CD4-positive, alpha-beta T cell treated with Interferon gamma for 1 hour (primary cell): ENCODE data around the gene CASTOR2.
"Not testable (repeated sequence)": the region's sequence is repeated elsewhere in the genome, so short reads cannot be mapped to it uniquely, and the experiment has no call there.

Experiments
- DNase-seq: peaks from one replicate; pipeline ENCODE4 v3.0.0-alpha.2; 2020

The CASTOR2 gene

GRCh38 chr7:74996361-74996760, 31.9 kb downstream of the CASTOR2 start:
- not testable (repeated sequence) for DNase-seq

GRCh38 chr7:74997811-74998210, 33.3 kb downstream of the CASTOR2 start:
- not testable (repeated sequence) for DNase-seq

- DNase-seq, result not testable (repeated sequence)
Observed at GRCh38 chr7:75001356-75001755, 36.9 kb downstream of the CASTOR2 start.

GRCh38 chr7:75010036-75010435, 45.5 kb downstream of the CASTOR2 start:
- DNase-seq, result no peak

- no peak for DNase-seq
Observed at GRCh38 chr7:75017832-75018231, 53.3 kb downstream of the CASTOR2 start.

GRCh38 chr7:75018570-75019364, 54.3 kb downstream of the CASTOR2 start:
- no peak for DNase-seq

GRCh38 chr7:75019800-75020199, 55.3 kb downstream of the CASTOR2 start:
- DNase-seq, result no peak

- no peak for DNase-seq
Observed at GRCh38 chr7:75024922-75025321, 60.4 kb downstream of the CASTOR2 start.

- no peak for DNase-seq
Observed at GRCh38 chr7:75028299-75028698, 63.8 kb downstream of the CASTOR2 start.

GRCh38 chr7:75033064-75033463, 68.6 kb downstream of the CASTOR2 start:
- no peak for DNase-seq

GRCh38 chr7:75033826-75034225, 69.3 kb downstream of the CASTOR2 start:
- no peak for DNase-seq

GRCh38 chr7:75038508-75038907, 74.0 kb downstream of the CASTOR2 start:
- DNase-seq, result no peak

GRCh38 chr7:75039166-75039565, 74.7 kb downstream of the CASTOR2 start:
- DNase-seq, result no peak

GRCh38 chr7:75039709-75040108, 75.2 kb downstream of the CASTOR2 start:
- no peak for DNase-seq

- DNase-seq, result no peak
Observed at GRCh38 chr7:75040512-75040911, 76.0 kb downstream of the CASTOR2 start.

GRCh38 chr7:75042286-75042685, 77.8 kb downstream of the CASTOR2 start:
- DNase-seq, result no peak

- DNase-seq, result no peak
Observed at GRCh38 chr7:75042831-75043703, 78.6 kb downstream of the CASTOR2 start.

- DNase-seq, result no peak
Observed at GRCh38 chr7:75045881-75046280, 81.4 kb downstream of the CASTOR2 start.

- DNase-seq, result no peak
Observed at GRCh38 chr7:75048435-75049379, 84.2 kb downstream of the CASTOR2 start.

GRCh38 chr7:75049817-75050216, 85.3 kb downstream of the CASTOR2 start:
- DNase-seq, result no peak

GRCh38 chr7:75050501-75050900, 86.0 kb downstream of the CASTOR2 start:
- no peak for DNase-seq

GRCh38 chr7:75054744-75055143, 90.2 kb downstream of the CASTOR2 start:
- no peak for DNase-seq

- DNase-seq, result no peak
Observed at GRCh38 chr7:75055155-75055554, 90.7 kb downstream of the CASTOR2 start.
